ENCODE data around the gene NUDT16L1.

DNA sequence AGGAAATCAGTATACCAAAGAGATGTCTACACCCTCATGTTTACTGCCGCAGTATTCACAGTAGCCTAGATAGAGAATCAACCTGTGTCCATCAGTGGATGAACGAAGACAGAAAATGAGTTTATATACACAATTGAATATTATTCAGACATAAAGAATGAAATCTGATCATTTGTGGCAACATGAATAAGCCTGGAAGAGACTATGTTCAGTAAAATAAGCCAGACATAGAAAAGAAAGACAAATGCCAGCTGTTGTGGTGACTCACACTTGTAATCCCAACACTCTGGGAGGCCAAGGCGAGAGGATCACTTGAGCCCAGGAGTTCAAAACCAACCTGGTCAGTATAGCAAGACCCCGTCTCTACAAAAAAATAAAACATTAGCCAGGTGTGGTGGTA lies 16.1 kb downstream of the NUDT16L1 start:
- TF ChIP-seq EZH2phosphoT487 (IDR thresholded peaks at IDR 0.05; ENCODE audit: borderline replicate concordance, low read length) = no peak
- TF ChIP-seq CTCF (conservative IDR thresholded peaks at IDR 0.05; ENCODE audit: low read depth, low read length) = no peak

Measured in PC-3 (cell line).